Measurements from ENCODE around the gene FHIT.

Gene FHIT

GRCh38 chr3:61251174-61251972, at the start of gene FHIT:
Gene FHIT (minus strand): TSS chr3:61251452.
- Histone ChIP-seq H3K36me3 (ENCODE audit: insufficient read depth, low read length) (no peaks in the 10 kb centered on the region), H3K4me3 (ENCODE audit: low read depth in 1 of 2, low read length in 2 of 2) (peak within 1 kb of the TSS; percentile 81 to 82), H3K27me3 (ENCODE audit: control insufficient read depth in 1 of 2, insufficient read depth in 2 of 2, low read length in 2 of 2) (no peaks in the 10 kb centered on the region), H3K27ac (ENCODE audit: low read depth, low read length) (peak within 1 kb of the TSS; percentile 54), H3K4me1 (ENCODE audit: insufficient read depth, low read length) (peaks cover 10% of the 10 kb centered on the region), H3K9me3 (ENCODE audit: low read length) (no peaks in the 10 kb centered on the region), H3K9ac (ENCODE audit: low read length) (peak within 1 kb of the TSS; percentile 59)

- no peaks in the 10 kb centered on the region for H3K36me3 ChIP-seq (ENCODE audit: insufficient read depth, low read length)
- H3K27me3 ChIP-seq (ENCODE audit: control insufficient read depth in 1 of 2, insufficient read depth in 2 of 2, low read length in 2 of 2) = no peaks in the 10 kb centered on the region
- no peak overlapping the region for H3K9ac ChIP-seq (ENCODE audit: low read length)
- H3K4me3 ChIP-seq (ENCODE audit: low read depth in 1 of 2, low read length in 2 of 2) = no peak overlapping the region
- H3K4me1 ChIP-seq (ENCODE audit: insufficient read depth, low read length) = peaks cover 38% of the 10 kb centered on the region
- H3K9me3 ChIP-seq (ENCODE audit: low read length) = no peaks in the 10 kb centered on the region
- H3K27ac ChIP-seq (ENCODE audit: low read depth, low read length) = no peak overlapping the region
Measured at GRCh38 chr3:61300786-61301185, 49.5 kb upstream of the FHIT start.

GRCh38 chr3:61300006-61300380, 48.7 kb upstream of the FHIT start:
- Histone ChIP-seq H3K27me3 (ENCODE audit: control insufficient read depth in 1 of 2, insufficient read depth in 2 of 2, low read length in 2 of 2) (no peaks in the 10 kb centered on the region), H3K4me3 (ENCODE audit: low read depth in 1 of 2, low read length in 2 of 2) (no peak overlapping the region), H3K4me1 (ENCODE audit: insufficient read depth, low read length) (peaks cover 42% of the 10 kb centered on the region), H3K36me3 (ENCODE audit: insufficient read depth, low read length) (no peaks in the 10 kb centered on the region), H3K9ac (ENCODE audit: low read length) (no peak overlapping the region), H3K27ac (ENCODE audit: low read depth, low read length) (no peak overlapping the region), H3K9me3 (ENCODE audit: low read length) (no peaks in the 10 kb centered on the region)

- Histone ChIP-seq H3K9ac (ENCODE audit: low read length) (no peak overlapping the region), H3K9me3 (ENCODE audit: low read length) (no peaks in the 10 kb centered on the region), H3K4me3 (ENCODE audit: low read depth in 1 of 2, low read length in 2 of 2) (no peak overlapping the region), H3K36me3 (ENCODE audit: insufficient read depth, low read length) (no peaks in the 10 kb centered on the region), H3K27me3 (ENCODE audit: control insufficient read depth in 1 of 2, insufficient read depth in 2 of 2, low read length in 2 of 2) (no peaks in the 10 kb centered on the region), H3K4me1 (ENCODE audit: insufficient read depth, low read length) (peaks cover 42% of the 10 kb centered on the region), H3K27ac (ENCODE audit: low read depth, low read length) (no peak overlapping the region)
Measured at GRCh38 chr3:61299343-61300005, 48.2 kb upstream of the FHIT start.

GRCh38 chr3:61297821-61298220, 46.6 kb upstream of the FHIT start:
- Histone ChIP-seq H3K27me3 (ENCODE audit: control insufficient read depth in 1 of 2, insufficient read depth in 2 of 2, low read length in 2 of 2) (no peaks in the 10 kb centered on the region), H3K9me3 (ENCODE audit: low read length) (no peaks in the 10 kb centered on the region), H3K4me3 (ENCODE audit: low read depth in 1 of 2, low read length in 2 of 2) (no peak overlapping the region), H3K36me3 (ENCODE audit: insufficient read depth, low read length) (no peaks in the 10 kb centered on the region), H3K9ac (ENCODE audit: low read length) (no peak overlapping the region), H3K4me1 (ENCODE audit: insufficient read depth, low read length) (peaks cover 42% of the 10 kb centered on the region), H3K27ac (ENCODE audit: low read depth, low read length) (no peak overlapping the region)

- H3K9me3 ChIP-seq (ENCODE audit: low read length) = no peaks in the 10 kb centered on the region
- no peak overlapping the region for H3K9ac ChIP-seq (ENCODE audit: low read length)
- H3K4me1 ChIP-seq (ENCODE audit: insufficient read depth, low read length) = no peaks in the 10 kb centered on the region
- no peak overlapping the region for H3K4me3 ChIP-seq (ENCODE audit: low read depth in 1 of 2, low read length in 2 of 2)
- no peaks in the 10 kb centered on the region for H3K27me3 ChIP-seq (ENCODE audit: control insufficient read depth in 1 of 2, insufficient read depth in 2 of 2, low read length in 2 of 2)
- no peak overlapping the region for H3K27ac ChIP-seq (ENCODE audit: low read depth, low read length)
- H3K36me3 ChIP-seq (ENCODE audit: insufficient read depth, low read length) = no peaks in the 10 kb centered on the region
Measured at GRCh38 chr3:61288446-61288845, 37.2 kb upstream of the FHIT start.

GRCh38 chr3:61283876-61284275, 32.6 kb upstream of the FHIT start:
- no peaks in the 10 kb centered on the region for H3K9me3 ChIP-seq (ENCODE audit: low read length)
- H3K4me3 ChIP-seq (ENCODE audit: low read depth in 1 of 2, low read length in 2 of 2) = no peak overlapping the region
- no peak overlapping the region for H3K27ac ChIP-seq (ENCODE audit: low read depth, low read length)
- H3K9ac ChIP-seq (ENCODE audit: low read length) = no peak overlapping the region
- H3K4me1 ChIP-seq (ENCODE audit: insufficient read depth, low read length) = no peaks in the 10 kb centered on the region
- H3K36me3 ChIP-seq (ENCODE audit: insufficient read depth, low read length) = no peaks in the 10 kb centered on the region
- no peaks in the 10 kb centered on the region for H3K27me3 ChIP-seq (ENCODE audit: control insufficient read depth in 1 of 2, insufficient read depth in 2 of 2, low read length in 2 of 2)

GRCh38 chr3:61278713-61279112, 27.5 kb upstream of the FHIT start:
- no peaks in the 10 kb centered on the region for H3K9me3 ChIP-seq (ENCODE audit: low read length)
- no peak overlapping the region for H3K9ac ChIP-seq (ENCODE audit: low read length)
- H3K4me3 ChIP-seq (ENCODE audit: low read depth in 1 of 2, low read length in 2 of 2) = no peak overlapping the region
- H3K4me1 ChIP-seq (ENCODE audit: insufficient read depth, low read length) = no peaks in the 10 kb centered on the region
- H3K27ac ChIP-seq (ENCODE audit: low read depth, low read length) = no peak overlapping the region
- no peaks in the 10 kb centered on the region for H3K36me3 ChIP-seq (ENCODE audit: insufficient read depth, low read length)
- H3K27me3 ChIP-seq (ENCODE audit: control insufficient read depth in 1 of 2, insufficient read depth in 2 of 2, low read length in 2 of 2) = no peaks in the 10 kb centered on the region

GRCh38 chr3:61277411-61277810, 26.2 kb upstream of the FHIT start:
- no peaks in the 10 kb centered on the region for H3K36me3 ChIP-seq (ENCODE audit: insufficient read depth, low read length)
- no peaks in the 10 kb centered on the region for H3K27me3 ChIP-seq (ENCODE audit: control insufficient read depth in 1 of 2, insufficient read depth in 2 of 2, low read length in 2 of 2)
- H3K27ac ChIP-seq (ENCODE audit: low read depth, low read length) = no peak overlapping the region
- H3K9ac ChIP-seq (ENCODE audit: low read length) = no peak overlapping the region
- no peak overlapping the region for H3K4me3 ChIP-seq (ENCODE audit: low read depth in 1 of 2, low read length in 2 of 2)
- H3K4me1 ChIP-seq (ENCODE audit: insufficient read depth, low read length) = no peaks in the 10 kb centered on the region
- no peaks in the 10 kb centered on the region for H3K9me3 ChIP-seq (ENCODE audit: low read length)

GRCh38 chr3:61269435-61269834, 18.2 kb upstream of the FHIT start:
- H3K4me1 ChIP-seq (ENCODE audit: insufficient read depth, low read length) = no peaks in the 10 kb centered on the region
- H3K9me3 ChIP-seq (ENCODE audit: low read length) = no peaks in the 10 kb centered on the region
- H3K27me3 ChIP-seq (ENCODE audit: control insufficient read depth in 1 of 2, insufficient read depth in 2 of 2, low read length in 2 of 2) = no peaks in the 10 kb centered on the region
- no peaks in the 10 kb centered on the region for H3K36me3 ChIP-seq (ENCODE audit: insufficient read depth, low read length)
- H3K9ac ChIP-seq (ENCODE audit: low read length) = no peak overlapping the region
- H3K4me3 ChIP-seq (ENCODE audit: low read depth in 1 of 2, low read length in 2 of 2) = no peak overlapping the region
- no peak overlapping the region for H3K27ac ChIP-seq (ENCODE audit: low read depth, low read length)

GRCh38 chr3:61268644-61269043, 17.4 kb upstream of the FHIT start:
- Histone ChIP-seq H3K4me3 (ENCODE audit: low read depth in 1 of 2, low read length in 2 of 2) (no peak overlapping the region), H3K9ac (ENCODE audit: low read length) (no peak overlapping the region), H3K36me3 (ENCODE audit: insufficient read depth, low read length) (no peaks in the 10 kb centered on the region), H3K27me3 (ENCODE audit: control insufficient read depth in 1 of 2, insufficient read depth in 2 of 2, low read length in 2 of 2) (no peaks in the 10 kb centered on the region), H3K4me1 (ENCODE audit: insufficient read depth, low read length) (no peaks in the 10 kb centered on the region), H3K27ac (ENCODE audit: low read depth, low read length) (no peak overlapping the region), H3K9me3 (ENCODE audit: low read length) (no peaks in the 10 kb centered on the region)

- Histone ChIP-seq H3K4me1 (ENCODE audit: insufficient read depth, low read length) (no peaks in the 10 kb centered on the region), H3K4me3 (ENCODE audit: low read depth in 1 of 2, low read length in 2 of 2) (no peak overlapping the region), H3K9ac (ENCODE audit: low read length) (no peak overlapping the region), H3K27me3 (ENCODE audit: control insufficient read depth in 1 of 2, insufficient read depth in 2 of 2, low read length in 2 of 2) (no peaks in the 10 kb centered on the region), H3K9me3 (ENCODE audit: low read length) (no peaks in the 10 kb centered on the region), H3K27ac (ENCODE audit: low read depth, low read length) (no peak overlapping the region), H3K36me3 (ENCODE audit: insufficient read depth, low read length) (no peaks in the 10 kb centered on the region)
Measured at GRCh38 chr3:61264281-61264680, 13.0 kb upstream of the FHIT start.
